ENCODE measurements around the gene BUB1. TPM values are rescaled to one million over a fixed set of nuclear protein-coding genes. Genes with fewer than 3 reads are reported as not detected.

The BUB1 gene
- total and polyA plus RNA-seq, 2 experiments from 2014 or later: 13.0 to 21.3 TPM

GRCh38 chr2:110650346-110650745 is 27.5 kb downstream of the BUB1 start:
- no peak overlapping the region for H3K27ac ChIP-seq
- no peak overlapping the region for H2AFZ ChIP-seq
- in situ Hi-C loops (cut with MboI): no loop called here
- H3K79me2 ChIP-seq (ENCODE audit: insufficient read depth): 0 out of 2 replicates have a peak, but pooled peaks cover 11% of the 10 kb centered on the region
- no peak overlapping the region for H3K4me3 ChIP-seq
- H3K9me2 ChIP-seq (ENCODE audit: insufficient read depth): no peaks in the 10 kb centered on the region
- TF ChIP-seq EZH2 (IDR thresholded peaks at IDR 0.05; ENCODE audit: insufficient read depth, poor library complexity, severe bottlenecking): no peak
- no peak for TF ChIP-seq EZH2phosphoT487 (IDR thresholded peaks at IDR 0.05; ENCODE audit: insufficient read depth, low read depth)
- H3K27me3 ChIP-seq (replicated peaks; ENCODE audit: insufficient read depth): no peaks in the 10 kb centered on the region
- H3F3A ChIP-seq (ENCODE audit: insufficient read depth): no peaks in the 10 kb centered on the region
- 100% methylated on average over 4 of the region's 4 CpGs for WGBS, 2 experiments (ENCODE audit: low coverage in 1 of 2, low lambda C conversion rate in 2 of 2, missing lambda C conversion rate in 2 of 2)
- no peaks in the 10 kb centered on the region for H3K9me3 ChIP-seq (ENCODE audit: low read depth)
- no peaks in the 10 kb centered on the region for H4K20me1 ChIP-seq (ENCODE audit: insufficient read depth)
- H3K4me2 ChIP-seq (ENCODE audit: unreplicated experiment): no peak overlapping the region
- DNase-seq: no peak
- H3K4me1 ChIP-seq (ENCODE audit: insufficient read depth): no peaks in the 10 kb centered on the region
- no peak overlapping the region for H3K9ac ChIP-seq
- H3K36me3 ChIP-seq (ENCODE audit: low read depth): no peaks in the 10 kb centered on the region; the same call in 1 of the 2 replicates

- H3K4me2 ChIP-seq (ENCODE audit: unreplicated experiment): no peak overlapping the region
- TF ChIP-seq EZH2 (IDR thresholded peaks at IDR 0.05; ENCODE audit: insufficient read depth, poor library complexity, severe bottlenecking): no peak
- no peak for TF ChIP-seq EZH2phosphoT487 (IDR thresholded peaks at IDR 0.05; ENCODE audit: insufficient read depth, low read depth)
- in situ Hi-C loops (cut with MboI): no loop called here
- no peak overlapping the region for H3K27ac ChIP-seq
- WGBS, 2 experiments (ENCODE audit: low coverage in 1 of 2, low lambda C conversion rate in 2 of 2, missing lambda C conversion rate in 2 of 2): 79 to 84% methylated on average over 3 of the region's 3 CpGs
- no peak overlapping the region for H3K4me3 ChIP-seq
- H4K20me1 ChIP-seq (ENCODE audit: insufficient read depth): no peaks in the 10 kb centered on the region
- H3F3A ChIP-seq (ENCODE audit: insufficient read depth): no peaks in the 10 kb centered on the region
- DNase-seq: no peak
- H3K9me3 ChIP-seq (ENCODE audit: low read depth): no peaks in the 10 kb centered on the region
- H3K36me3 ChIP-seq (ENCODE audit: low read depth): no peaks in the 10 kb centered on the region; the same call in 1 of the 2 replicates
- no peaks in the 10 kb centered on the region for H3K4me1 ChIP-seq (ENCODE audit: insufficient read depth)
- no peak overlapping the region for H3K9ac ChIP-seq
- H2AFZ ChIP-seq: no peak overlapping the region
- H3K9me2 ChIP-seq (ENCODE audit: insufficient read depth): no peaks in the 10 kb centered on the region
- H3K79me2 ChIP-seq (ENCODE audit: insufficient read depth): 0 out of 2 replicates have a peak, but pooled peaks cover 11% of the 10 kb centered on the region
- no peaks in the 10 kb centered on the region for H3K27me3 ChIP-seq (replicated peaks; ENCODE audit: insufficient read depth)
These were observed 30.1 kb downstream of the BUB1 start for GRCh38 chr2:110647777-110648176.

GRCh38 chr2:110645616-110646015 is 32.2 kb downstream of the BUB1 start:
- TF ChIP-seq EZH2phosphoT487 (IDR thresholded peaks at IDR 0.05; ENCODE audit: insufficient read depth, low read depth) (no peak), EZH2 (IDR thresholded peaks at IDR 0.05; ENCODE audit: insufficient read depth, poor library complexity, severe bottlenecking) (no peak)
- H3K36me3 ChIP-seq (ENCODE audit: low read depth): no peaks in the 10 kb centered on the region; the same call in 1 of the 2 replicates
- no peaks in the 10 kb centered on the region for H3K4me1 ChIP-seq (ENCODE audit: insufficient read depth)
- WGBS, 2 experiments (ENCODE audit: low coverage in 1 of 2, low lambda C conversion rate in 2 of 2, missing lambda C conversion rate in 2 of 2): 81 to 83% methylated on average over 2 of the region's 2 CpGs
- DNase-seq: no peak
- no peak overlapping the region for H2AFZ ChIP-seq
- no peak overlapping the region for H3K4me2 ChIP-seq (ENCODE audit: unreplicated experiment)
- H3K9me3 ChIP-seq (ENCODE audit: low read depth): no peaks in the 10 kb centered on the region
- no peak overlapping the region for H3K4me3 ChIP-seq
- no peaks in the 10 kb centered on the region for H3K27me3 ChIP-seq (replicated peaks; ENCODE audit: insufficient read depth)
- H4K20me1 ChIP-seq (ENCODE audit: insufficient read depth): no peaks in the 10 kb centered on the region
- H3K79me2 ChIP-seq (ENCODE audit: insufficient read depth): 0 out of 2 replicates have a peak, but pooled peaks cover 11% of the 10 kb centered on the region
- no peaks in the 10 kb centered on the region for H3F3A ChIP-seq (ENCODE audit: insufficient read depth)
- H3K9me2 ChIP-seq (ENCODE audit: insufficient read depth): no peaks in the 10 kb centered on the region
- in situ Hi-C loops (cut with MboI): no loop called here
- H3K9ac ChIP-seq: no peak overlapping the region
- H3K27ac ChIP-seq: no peak overlapping the region

- Histone ChIP-seq H3K9ac (no peak overlapping the region), H3K79me2 (ENCODE audit: insufficient read depth) (0 out of 2 replicates have a peak, but pooled peaks cover 11% of the 10 kb centered on the region), H3K27ac (no peak overlapping the region), H3K9me2 (ENCODE audit: insufficient read depth) (no peaks in the 10 kb centered on the region), H3K36me3 (ENCODE audit: low read depth) (no peaks in the 10 kb centered on the region; the same call in 1 of the 2 replicates), H4K20me1 (ENCODE audit: insufficient read depth) (no peaks in the 10 kb centered on the region), H3K27me3 (replicated peaks; ENCODE audit: insufficient read depth) (no peaks in the 10 kb centered on the region), H3K4me3 (no peak overlapping the region), H3F3A (ENCODE audit: insufficient read depth) (no peaks in the 10 kb centered on the region), H3K4me2 (ENCODE audit: unreplicated experiment) (no peak overlapping the region), H3K4me1 (ENCODE audit: insufficient read depth) (no peaks in the 10 kb centered on the region), H3K9me3 (ENCODE audit: low read depth) (no peaks in the 10 kb centered on the region), H2AFZ (no peak overlapping the region)
- WGBS, 2 experiments (ENCODE audit: low coverage in 1 of 2, low lambda C conversion rate in 2 of 2, missing lambda C conversion rate in 2 of 2): 94 to 100% methylated on average over 3 of the region's 3 CpGs
- no peak for DNase-seq
- no peak for TF ChIP-seq EZH2phosphoT487 (IDR thresholded peaks at IDR 0.05; ENCODE audit: insufficient read depth, low read depth)
- TF ChIP-seq EZH2 (IDR thresholded peaks at IDR 0.05; ENCODE audit: insufficient read depth, poor library complexity, severe bottlenecking): no peak
- in situ Hi-C loops (cut with MboI): no loop called here
These were observed 33.5 kb downstream of the BUB1 start for GRCh38 chr2:110644357-110644756.

GRCh38 chr2:110642360-110642759 is 35.5 kb downstream of the BUB1 start:
- Histone ChIP-seq H3K36me3 (ENCODE audit: low read depth) (no peaks in the 10 kb centered on the region; the same call in 1 of the 2 replicates), H3K4me2 (ENCODE audit: unreplicated experiment) (no peak overlapping the region), H3F3A (ENCODE audit: insufficient read depth) (no peaks in the 10 kb centered on the region), H3K9ac (no peak overlapping the region), H3K27me3 (replicated peaks; ENCODE audit: insufficient read depth) (no peaks in the 10 kb centered on the region), H3K27ac (no peak overlapping the region), H4K20me1 (ENCODE audit: insufficient read depth) (no peaks in the 10 kb centered on the region), H3K9me3 (ENCODE audit: low read depth) (no peaks in the 10 kb centered on the region), H3K4me1 (ENCODE audit: insufficient read depth) (no peaks in the 10 kb centered on the region), H2AFZ (no peak overlapping the region), H3K79me2 (ENCODE audit: insufficient read depth) (0 out of 2 replicates have a peak, but pooled peaks cover 11% of the 10 kb centered on the region), H3K9me2 (ENCODE audit: insufficient read depth) (no peaks in the 10 kb centered on the region), H3K4me3 (no peak overlapping the region)
- in situ Hi-C loops (cut with MboI): no loop called here
- no peak for TF ChIP-seq EZH2 (IDR thresholded peaks at IDR 0.05; ENCODE audit: insufficient read depth, poor library complexity, severe bottlenecking)
- TF ChIP-seq EZH2phosphoT487 (IDR thresholded peaks at IDR 0.05; ENCODE audit: insufficient read depth, low read depth): no peak
- DNase-seq: no peak

Data from GM23248 (cell line).